HCT116 (cell line): ENCODE results near the gene RBPMS2. TPM values are rescaled to one million over a fixed set of nuclear protein-coding genes. Genes with fewer than 3 reads are reported as not detected.

Source experiments
- ATAC-seq: fragments of 200-7000 bp; cut with Tn5 transposase; 2 replicates; pipeline ENCODE4 v1.9.1; 2020; ENCODE audit warnings: mild to moderate bottlenecking, moderate library complexity
- BruUV-seq: library from RNA; stranded (reverse); fragments of 400-500 nt; replicated peaks from 2 replicates; lab custom pipeline; 2021; lab: Mats Ljungman, UMichigan
- CTCF ChIA-PET: fragments of 300-600 bp; sonication (Branson Sonifier 250); formaldehyde crosslinking; loops from one replicate; lab custom pipeline; 2021; ENCODE audit warnings: antibody characterized with exemption; lab: Charles Lee
- POLR2A ChIA-PET: fragments of 300-600, 350-600 bp; sonication (Branson Sonifier 250); formaldehyde crosslinking; loops from one replicate; lab custom pipeline; 2021; ENCODE audit warnings: antibody characterized with exemption; lab: Charles Lee
- RAD21 ChIA-PET, 2 experiments: fragments of 300-600 bp; sonication (Branson Sonifier 250); formaldehyde crosslinking; loops; one replicate each; lab custom pipeline; 2023; ENCODE audit warnings: low total read pairs in 2 of 2; ENCODE audit not compliant: uncharacterized antibody in 2 of 2, unreplicated experiment in 2 of 2, low non-redundant PET in 1 of 2; lab: Charles Lee
- DNase-seq: peaks from one replicate; pipeline ENCODE4 v3.0.0-alpha.2; 2010; ENCODE audit warnings: low read depth, low spot score
- H2AFZ ChIP-seq: fragments of 200-600 bp; shearing (Covaris generic), sonication (generic); 2 replicates; pipeline ENCODE4 v1.6.1; 2017; ENCODE audit warnings: low read depth, mixed run types, mixed read lengths, antibody characterized with exemption, low read length; ENCODE audit not compliant: poor library complexity, severe bottlenecking
- H3K27ac ChIP-seq: 2 replicates; pipeline ENCODE4 v1.5.1; 2012; ENCODE audit warnings: low read depth, low read length
- H3K27me3 ChIP-seq: fragments of 200-600 bp; sonication (generic); 2 replicates; pipeline ENCODE4 v1.6.1; 2016; ENCODE audit warnings: mixed run types, low read length, mixed read lengths; ENCODE audit not compliant: insufficient read depth
- H3K36me3 ChIP-seq, 2 experiments: fragments of 200-500 bp in 1 of 2; fragments of 200-600 bp in 1 of 2; sonication (Bioruptor generic) in 1 of 2; sonication (generic) in 1 of 2; 2 replicates each; pipeline versions ENCODE4 v1.5.1 to v1.6.1; 2014 to 2016; ENCODE audit warnings: low read length in 2 of 2, inconsistent platforms in 1 of 2, mixed read lengths in 1 of 2, mixed run types in 1 of 2; ENCODE audit not compliant: insufficient read depth in 2 of 2, control insufficient read depth in 1 of 2
- H3K4me1 ChIP-seq, 2 experiments: fragments of 200-600 bp in 1 of 2; sonication (generic) in 1 of 2; 2 replicates each; pipeline versions ENCODE4 v1.5.1 to v1.6.1; 2012 to 2017; ENCODE audit warnings: low read length in 2 of 2, inconsistent platforms in 1 of 2, mild to moderate bottlenecking in 1 of 2, mixed read lengths in 1 of 2, mixed run types in 1 of 2, moderate library complexity in 1 of 2; ENCODE audit not compliant: insufficient read depth in 2 of 2, control insufficient read depth in 1 of 2
- H3K4me2 ChIP-seq: fragments of 200-600 bp; sonication (generic); 2 replicates; pipeline ENCODE4 v1.6.1; 2017; ENCODE audit warnings: mixed run types, low read length, mixed read lengths
- H3K4me3 ChIP-seq, 2 experiments: fragments of 200-600 bp in 1 of 2; sonication (generic) in 1 of 2; replicated peaks in 1 of 2; 2 replicates each; pipeline ENCODE4 v1.5.1; 2011 to 2016; ENCODE audit warnings: low read length in 2 of 2, control low read depth in 1 of 2, low read depth in 1 of 2, mild to moderate bottlenecking in 1 of 2, mixed read lengths in 1 of 2, mixed run types in 1 of 2
- H3K79me2 ChIP-seq: fragments of 200-600 bp; sonication (generic); 2 replicates; pipeline ENCODE4 v1.6.1; 2017; ENCODE audit warnings: mild to moderate bottlenecking, mixed run types, low read length, moderate library complexity, mixed read lengths; ENCODE audit not compliant: insufficient read depth
- H3K9ac ChIP-seq: fragments of 200-600 bp; sonication (generic); 2 replicates; pipeline ENCODE4 v1.6.1; 2016; ENCODE audit warnings: low read length, mixed read lengths
- H3K9me2 ChIP-seq: fragments of 200-600 bp; sonication (generic), shearing (Covaris generic); 2 replicates; pipeline ENCODE4 v1.6.1; 2017; ENCODE audit warnings: mixed run types, mild to moderate bottlenecking, moderate library complexity; ENCODE audit not compliant: insufficient read depth
- H3K9me3 ChIP-seq, 2 experiments: fragments of 200-500 bp in 1 of 2; fragments of 200-600 bp in 1 of 2; sonication (Bioruptor generic) in 1 of 2; sonication (generic) in 1 of 2; 2 replicates each; pipeline ENCODE4 v1.6.1; 2014 to 2017; ENCODE audit warnings: low read length in 2 of 2, mixed read lengths in 2 of 2, inconsistent platforms in 1 of 2, low read depth in 1 of 2, mild to moderate bottlenecking in 1 of 2, mixed run types in 1 of 2, moderate library complexity in 1 of 2; ENCODE audit not compliant: control insufficient read depth in 1 of 2, insufficient read depth in 1 of 2
- H4K20me1 ChIP-seq: fragments of 200-600 bp; sonication (generic), shearing (Covaris generic); 2 replicates; pipeline ENCODE4 v1.6.1; 2017; ENCODE audit warnings: mixed run types, mild to moderate bottlenecking, moderate library complexity; ENCODE audit not compliant: insufficient read depth
- CEBPB ChIP-seq: IDR thresholded peaks from 2 replicates; pipeline ENCODE4 v1.6.1; 2012; ENCODE audit warnings: low read depth
- EGR1 ChIP-seq: IDR thresholded peaks from 2 replicates; pipeline ENCODE4 v1.6.1; 2012; ENCODE audit warnings: low read depth
- ELF1 ChIP-seq: IDR thresholded peaks from 2 replicates; pipeline ENCODE4 v1.6.1; 2012; ENCODE audit warnings: low read depth, borderline replicate concordance
- EZH2 ChIP-seq: fragments of 200-600 bp; sonication (generic); IDR thresholded peaks from 2 replicates; pipeline ENCODE4 v1.6.1; 2017; ENCODE audit warnings: antibody characterized with exemption, mixed run types
- FOSL1 ChIP-seq: IDR thresholded peaks from 2 replicates; pipeline ENCODE4 v1.6.1; 2012; ENCODE audit warnings: low read depth
- POLR2A ChIP-seq: IDR thresholded peaks from 2 replicates; pipeline ENCODE4 v1.7.0; 2011; ENCODE audit warnings: borderline replicate concordance; ENCODE audit not compliant: insufficient read depth, insufficient read length; ENCODE audit errors: extremely low read depth
- POLR2AphosphoS5 ChIP-seq: IDR thresholded peaks from 2 replicates; pipeline ENCODE4 v1.6.1; 2011; ENCODE audit warnings: mild to moderate bottlenecking, low read depth, low read length, moderate library complexity
- RAD21 ChIP-seq: IDR thresholded peaks from 2 replicates; pipeline ENCODE4 v1.6.1; 2012; ENCODE audit warnings: low read depth, mild to moderate bottlenecking
- TCF7L2 ChIP-seq: IDR thresholded peaks from 2 replicates; pipeline ENCODE4 v1.7.0; 2011; ENCODE audit warnings: borderline replicate concordance, inconsistent platforms; ENCODE audit not compliant: insufficient read depth, insufficient read length; ENCODE audit errors: extremely low read depth
- ZNF274 ChIP-seq: fragments of 200-500 bp; sonication (Bioruptor generic); IDR thresholded peaks from 2 replicates; pipeline ENCODE4 v1.6.1; 2014; ENCODE audit warnings: mild to moderate bottlenecking, low read depth, low read length, inconsistent platforms
- intact Hi-C: fragments of 100-400 bp; cut with micrococcal nuclease; formaldehyde crosslinking; loops from 2 replicates; pipeline ENCODE4 v1.10.0; 2022
- total RNA-seq: library from RNA; stranded (reverse); gene quantifications from one replicate; pipeline ENCODE4 v1.2.1, GENCODE V29; 2021; ENCODE audit not compliant: unreplicated experiment
- TF ChIP-seq, protein P1 (sequence below): IDR thresholded peaks from 2 replicates; pipeline ENCODE4 v1.6.1; 2012

Gene RBPMS2
- total RNA-seq, 1 experiment from 2014 or later: 11.6 TPM

DNA sequence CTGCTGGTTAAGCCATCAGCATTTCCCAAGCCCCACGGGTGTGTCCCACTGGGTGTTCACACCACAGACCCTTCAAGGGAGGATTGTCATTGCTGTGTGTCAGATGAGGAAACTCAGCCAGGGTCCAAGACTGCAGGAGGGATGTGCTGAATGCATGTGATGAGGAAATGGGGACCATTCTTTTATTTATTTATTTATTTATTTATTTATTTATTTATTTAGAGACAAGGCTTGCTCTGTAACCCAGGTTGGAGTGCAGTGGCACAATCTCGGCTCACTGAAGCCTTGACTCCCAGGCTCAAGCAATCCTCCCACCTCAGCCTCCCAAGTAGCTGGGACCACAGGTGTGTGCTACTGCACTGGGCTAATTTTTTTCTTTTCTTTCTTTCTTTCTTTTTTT lies 29.2 kb upstream of the RBPMS2 start (continued):
- TF ChIP-seq, protein P1, sequence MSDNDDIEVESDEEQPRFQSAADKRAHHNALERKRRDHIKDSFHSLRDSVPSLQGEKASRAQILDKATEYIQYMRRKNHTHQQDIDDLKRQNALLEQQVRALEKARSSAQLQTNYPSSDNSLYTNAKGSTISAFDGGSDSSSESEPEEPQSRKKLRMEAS: no peak
- TF ChIP-seq TCF7L2: no peak
- TF ChIP-seq RAD21: no peak
- TF ChIP-seq POLR2A: no peak
- no peak for TF ChIP-seq POLR2AphosphoS5
- no peak for TF ChIP-seq EGR1

DNA sequence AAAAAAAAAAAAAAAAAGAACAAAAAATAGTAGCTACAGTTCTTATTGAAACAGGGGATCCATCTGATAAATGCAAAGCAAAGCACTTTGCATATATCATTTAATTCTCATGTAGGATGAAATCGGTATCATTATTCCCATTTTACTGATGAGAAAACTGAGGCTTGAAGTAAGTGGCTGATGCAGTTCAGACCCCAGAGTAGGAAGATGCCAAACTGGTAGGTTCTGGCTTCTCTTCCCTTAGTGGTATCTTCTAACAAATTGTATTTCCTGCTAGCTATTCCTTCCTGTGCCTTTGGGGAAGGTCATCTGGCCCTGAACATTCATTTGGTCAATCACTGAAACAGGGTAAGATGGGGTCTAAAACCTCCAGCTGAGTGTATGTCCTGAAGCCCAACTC lies 28.1 kb upstream of the RBPMS2 start:
- no peak for TF ChIP-seq CEBPB
- no peak for TF ChIP-seq POLR2AphosphoS5
- no peak for TF ChIP-seq TCF7L2
- no peak for TF ChIP-seq ELF1
- no peak for TF ChIP-seq FOSL1
- no peak for TF ChIP-seq ZNF274
- TF ChIP-seq EZH2: no peak
- TF ChIP-seq, all 23 proteins: peak for 0
- H3K9me2 ChIP-seq: no peaks in the 10 kb centered on the region
- H3K27ac ChIP-seq: no peak overlapping the region
- no peak for DNase-seq
- H3K4me1 ChIP-seq: peaks cover 9 to 21% of the 10 kb centered on the region in 2 experiments
- ChIA-PET POLR2A (no interaction called here), CTCF (interaction anchor here (1.4 kb wide), 1 partner anchor 75 kb away, joined by 4 read pairs; no protein-coding TSS in a partner anchor), RAD21 (interaction anchor here in 1 of 2 experiments (0.7 kb wide), 1 partner anchor 12 kb away, joined by 3 read pairs; no protein-coding TSS in a partner anchor)
- H4K20me1 ChIP-seq: no peaks in the 10 kb centered on the region
- no peak overlapping the region for H3K4me2 ChIP-seq
- no TSS peak for BruUV-seq
- H2AFZ ChIP-seq: no peak overlapping the region
- H3K9ac ChIP-seq: no peak overlapping the region
- no peaks in the 10 kb centered on the region for H3K79me2 ChIP-seq
- H3K4me3 ChIP-seq: no peak overlapping the region
- no peak for ATAC-seq
- H3K9me3 ChIP-seq: no peaks in the 10 kb centered on the region
- intact Hi-C loops: no loop called here
- H3K27me3 ChIP-seq: no peaks in the 10 kb centered on the region
- H3K36me3 ChIP-seq: no peaks in the 10 kb centered on the region
